HG02973 (cell line): ENCODE results near the gene TMEM165.

Experiments
- ATAC-seq: cut with Tn5 transposase; IDR thresholded peaks from one replicate; pipeline ENCODE4 v1.9.1; 2021; ENCODE audit warnings: moderate library complexity; ENCODE audit not compliant: unreplicated experiment

The TMEM165 gene

DNA sequence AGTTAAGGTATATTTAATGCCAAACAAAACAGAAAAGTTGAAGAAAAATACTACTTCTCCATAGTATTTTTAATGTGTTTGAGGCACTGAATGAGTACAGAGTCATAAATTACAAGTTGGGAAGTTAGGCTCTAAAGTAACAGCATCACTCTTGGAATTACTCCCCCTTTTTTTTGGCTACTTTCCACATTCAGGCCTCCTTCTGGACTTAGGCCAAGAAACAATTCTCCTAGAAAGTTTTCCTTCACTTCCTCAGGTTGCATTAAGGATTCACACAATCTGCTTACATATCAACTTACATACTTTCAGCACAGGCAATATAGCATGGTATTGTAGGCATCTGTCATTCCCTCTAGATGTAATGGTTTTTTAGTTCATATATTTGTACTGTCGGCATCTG lies 52.1 kb downstream of the TMEM165 start:
- no peak for ATAC-seq

DNA sequence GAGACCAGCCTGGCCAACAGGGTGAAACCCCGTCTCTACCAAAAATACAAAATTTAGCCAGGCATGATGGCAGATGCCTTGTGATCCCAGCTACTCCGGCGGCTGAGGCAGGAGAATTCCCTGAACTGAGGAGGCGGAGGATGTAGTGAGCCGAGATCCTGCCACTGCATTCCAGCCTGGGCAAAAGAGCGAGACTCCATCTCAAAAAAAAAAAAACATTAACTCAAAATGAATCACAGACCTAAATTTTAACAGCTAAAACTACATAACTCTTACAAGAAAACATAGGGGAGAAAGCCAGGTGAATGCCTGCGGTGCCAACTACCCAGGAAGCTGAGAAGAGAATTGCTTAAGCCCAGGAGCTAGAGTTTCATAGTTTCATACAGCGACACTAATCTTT lies 54.8 kb downstream of the TMEM165 start:
- ATAC-seq = no peak

GRCh38 chr4:55458164-55458563 lies 62.4 kb downstream of the TMEM165 start:
- no peak for ATAC-seq

- ATAC-seq = no peak
Measured at GRCh38 chr4:55458611-55459010, 62.9 kb downstream of the TMEM165 start.

DNA sequence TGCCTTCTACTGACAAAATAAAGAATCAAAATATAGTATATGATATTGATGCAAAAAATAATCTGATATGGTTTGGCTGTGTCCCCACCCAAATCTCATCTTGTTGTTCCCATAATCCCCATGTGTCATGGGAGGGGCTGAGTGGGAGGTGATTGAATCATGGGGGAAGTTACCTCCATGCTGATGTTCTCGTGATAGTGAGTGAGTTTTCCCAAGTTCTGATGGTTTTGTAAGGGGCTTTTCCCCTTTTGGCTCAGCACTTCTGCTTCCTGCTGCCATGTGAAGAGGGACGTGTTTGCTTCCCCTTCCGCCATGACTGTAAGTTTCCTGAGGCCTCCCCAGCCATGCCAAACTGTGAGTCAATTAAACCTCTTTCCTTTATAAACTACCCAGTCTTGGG lies 70.2 kb downstream of the TMEM165 start:
- no peak for ATAC-seq

DNA sequence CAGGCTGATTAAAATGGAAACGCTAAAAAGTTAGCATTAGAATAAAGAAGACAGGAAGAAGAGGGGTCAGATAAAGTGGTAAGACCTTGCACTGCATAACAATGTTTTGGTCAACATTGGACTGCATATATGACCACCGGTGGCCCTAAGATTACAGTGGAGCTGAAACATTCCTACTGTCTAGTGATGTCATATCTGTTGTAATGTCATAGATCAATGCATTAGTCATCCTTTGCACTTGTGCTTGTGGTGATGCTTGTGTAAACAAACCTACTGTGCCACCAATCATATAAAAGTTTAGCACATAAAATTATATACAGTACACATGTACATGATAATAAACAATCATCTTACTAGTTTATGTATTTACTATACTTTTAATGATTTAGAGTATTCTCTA lies 73.0 kb downstream of the TMEM165 start:
- no peak for ATAC-seq

DNA sequence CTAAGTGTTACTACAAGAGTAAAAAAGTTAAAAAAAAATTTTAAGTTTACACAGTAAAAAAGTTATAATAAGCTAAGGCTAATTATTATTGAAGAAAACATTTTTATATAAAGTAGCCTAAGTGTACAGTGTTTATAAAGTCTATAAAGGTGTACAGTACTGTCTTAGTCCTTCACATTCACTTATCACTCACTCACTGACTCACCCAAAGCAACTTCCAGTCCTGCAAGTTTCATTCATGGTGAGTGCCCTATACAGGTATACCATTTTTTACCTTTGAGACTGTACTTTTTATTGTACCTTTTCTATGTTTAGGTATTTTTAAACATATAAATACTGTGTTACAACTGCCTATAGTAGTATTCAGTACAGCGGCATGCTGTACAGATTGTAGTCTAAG lies 74.2 kb downstream of the TMEM165 start:
- no peak for ATAC-seq
